Neural progenitor cell (in vitro differentiated cells): ENCODE measurements around the gene SLC16A2. TPM values are rescaled to one million over a fixed set of nuclear protein-coding genes. Genes with fewer than 3 reads are reported as not detected.
"Not testable (repeated sequence)": the region's sequence is repeated elsewhere in the genome, so short reads cannot be mapped to it uniquely, and the experiment has no call there.

ENCODE experiments used
- DNase-seq: peaks from one replicate; pipeline ENCODE4 v3.0.0-alpha.2; 2016; ENCODE audit warnings: low spot score
- H2AFZ ChIP-seq: fragments of 200-600 bp; sonication (generic); replicated peaks from 2 replicates; pipeline ENCODE4 v1.6.1; 2016; ENCODE audit warnings: antibody characterized with exemption
- H3F3A ChIP-seq: fragments of 200-600 bp; sonication (generic); 2 replicates; pipeline ENCODE4 v1.6.1; 2016; ENCODE audit warnings: antibody characterized with exemption, low read depth
- H3K27ac ChIP-seq: fragments of 200-600 bp; sonication (generic); 2 replicates; pipeline ENCODE4 v1.5.1; 2016; ENCODE audit warnings: mild to moderate bottlenecking
- H3K27me3 ChIP-seq: fragments of 200-600 bp; sonication (generic); 2 replicates; pipeline ENCODE4 v1.6.1; 2016; ENCODE audit warnings: mild to moderate bottlenecking, moderate library complexity
- H3K36me3 ChIP-seq: fragments of 200-600 bp; sonication (generic); 2 replicates; pipeline ENCODE4 v1.5.1; 2016
- H3K4me1 ChIP-seq: fragments of 200-600 bp; sonication (generic); 2 replicates; pipeline ENCODE4 v1.6.1; 2016; ENCODE audit warnings: mixed run types
- H3K4me2 ChIP-seq: fragments of 200-600 bp; sonication (generic); 2 replicates; pipeline ENCODE4 v1.6.1; 2016
- H3K4me3 ChIP-seq: fragments of 200-600 bp; sonication (generic); 2 replicates; pipeline ENCODE4 v1.5.1; 2016
- H3K79me2 ChIP-seq: fragments of 200-600 bp; sonication (generic); 2 replicates; pipeline ENCODE4 v1.6.1; 2016; ENCODE audit warnings: low read depth
- H3K9ac ChIP-seq: fragments of 200-600 bp; sonication (generic); 2 replicates; pipeline ENCODE4 v1.6.1; 2016
- H3K9me3 ChIP-seq: fragments of 200-600 bp; sonication (generic); 2 replicates; pipeline ENCODE4 v1.5.1; 2016; ENCODE audit warnings: low read depth
- H4K20me1 ChIP-seq: fragments of 200-600 bp; sonication (generic); 2 replicates; pipeline ENCODE4 v1.6.1; 2016; ENCODE audit warnings: low read depth
- H3K27ac Mint-ChIP-seq: 3 replicates; pipeline ENCODE4 v1.8.0; 2021; ENCODE audit warnings: mixed read lengths
- H3K27me3 Mint-ChIP-seq: 2 replicates; pipeline ENCODE4 v1.8.0; 2022; ENCODE audit warnings: low read depth, mild to moderate bottlenecking, inconsistent platforms, moderate library complexity, mixed read lengths; ENCODE audit not compliant: insufficient read depth
- H3K36me3 Mint-ChIP-seq: 3 replicates; pipeline ENCODE4 v1.8.0; 2021; ENCODE audit warnings: mixed read lengths
- H3K4me1 Mint-ChIP-seq: 3 replicates; pipeline ENCODE4 v1.8.0; 2021; ENCODE audit warnings: mixed read lengths
- H3K4me3 Mint-ChIP-seq: 3 replicates; pipeline ENCODE4 v1.8.0; 2021; ENCODE audit warnings: mild to moderate bottlenecking, moderate library complexity, mixed read lengths
- H3K9me3 Mint-ChIP-seq: 3 replicates; pipeline ENCODE4 v1.8.0; 2020; ENCODE audit warnings: mixed read lengths
- EZH2 ChIP-seq: fragments of 200-600 bp; sonication (generic); IDR thresholded peaks from 2 replicates; pipeline ENCODE4 v1.6.1; 2017; ENCODE audit warnings: antibody characterized with exemption, mild to moderate bottlenecking, moderate library complexity
- EZH2phosphoT487 ChIP-seq: fragments of 200-600 bp; sonication (generic); IDR thresholded peaks from 2 replicates; pipeline ENCODE4 v1.6.1; 2017; ENCODE audit warnings: antibody characterized with exemption
- total RNA-seq: library from RNA; depleted of rRNA; stranded (reverse); fragments of >200 nt; gene quantifications from 2 replicates; pipeline ENCODE4 v1.2.3, GENCODE V29; 2015; ENCODE audit warnings: low replicate concordance
- TF ChIP-seq, protein P1 (sequence below): fragments of 200-600 bp; sonication (generic); IDR thresholded peaks from 2 replicates; pipeline ENCODE4 v1.5.1; 2017; ENCODE audit warnings: antibody characterized with exemption, mild to moderate bottlenecking

SLC16A2 gene
- total RNA-seq, 1 donor from 2014 or later: 12.6 TPM

DNA sequence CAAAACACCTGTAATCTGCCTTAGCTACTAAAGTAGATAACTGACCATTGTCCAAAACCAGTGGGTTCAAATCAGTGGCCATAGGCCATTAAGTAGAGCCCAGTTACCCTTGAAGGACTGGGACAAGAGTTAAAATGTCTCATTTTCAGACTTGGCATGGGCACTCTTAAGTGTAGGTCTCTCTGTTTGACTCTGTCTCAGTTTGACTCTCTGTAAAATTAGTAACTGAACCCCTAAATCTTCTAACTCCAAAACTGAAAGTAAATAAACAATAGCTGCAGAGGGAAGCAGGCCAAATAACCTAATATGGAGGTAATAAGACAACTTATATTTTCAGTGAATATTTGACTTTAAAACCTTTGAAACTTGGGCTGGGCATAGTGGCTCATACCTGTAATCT, 89.1 kb downstream of the SLC16A2 start:
- Mint-ChIP-seq H3K36me3 (peaks cover 14% of the 10 kb centered on the region), H3K4me1 (peaks cover 11% of the 10 kb centered on the region), H3K4me3 (no peak overlapping the region), H3K27me3 (peaks cover 3% of the 10 kb centered on the region), H3K9me3 (peaks cover 8% of the 10 kb centered on the region), H3K27ac (no peak overlapping the region)
- Histone ChIP-seq H3K79me2 (no peaks in the 10 kb centered on the region), H3K27ac (no peak overlapping the region), H2AFZ (no peak overlapping the region), H3K4me1 (peaks cover 7% of the 10 kb centered on the region), H3K9ac (no peak overlapping the region), H3K9me3 (no peaks in the 10 kb centered on the region), H3F3A (peaks cover 2% of the 10 kb centered on the region), H3K36me3 (no peaks in the 10 kb centered on the region), H3K4me3 (no peak overlapping the region), H3K27me3 (no peaks in the 10 kb centered on the region), H3K4me2 (no peak overlapping the region), H4K20me1 (no peaks in the 10 kb centered on the region)
- TF ChIP-seq, protein P1, sequence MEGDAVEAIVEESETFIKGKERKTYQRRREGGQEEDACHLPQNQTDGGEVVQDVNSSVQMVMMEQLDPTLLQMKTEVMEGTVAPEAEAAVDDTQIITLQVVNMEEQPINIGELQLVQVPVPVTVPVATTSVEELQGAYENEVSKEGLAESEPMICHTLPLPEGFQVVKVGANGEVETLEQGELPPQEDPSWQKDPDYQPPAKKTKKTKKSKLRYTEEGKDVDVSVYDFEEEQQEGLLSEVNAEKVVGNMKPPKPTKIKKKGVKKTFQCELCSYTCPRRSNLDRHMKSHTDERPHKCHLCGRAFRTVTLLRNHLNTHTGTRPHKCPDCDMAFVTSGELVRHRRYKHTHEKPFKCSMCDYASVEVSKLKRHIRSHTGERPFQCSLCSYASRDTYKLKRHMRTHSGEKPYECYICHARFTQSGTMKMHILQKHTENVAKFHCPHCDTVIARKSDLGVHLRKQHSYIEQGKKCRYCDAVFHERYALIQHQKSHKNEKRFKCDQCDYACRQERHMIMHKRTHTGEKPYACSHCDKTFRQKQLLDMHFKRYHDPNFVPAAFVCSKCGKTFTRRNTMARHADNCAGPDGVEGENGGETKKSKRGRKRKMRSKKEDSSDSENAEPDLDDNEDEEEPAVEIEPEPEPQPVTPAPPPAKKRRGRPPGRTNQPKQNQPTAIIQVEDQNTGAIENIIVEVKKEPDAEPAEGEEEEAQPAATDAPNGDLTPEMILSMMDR: no peak
- TF ChIP-seq EZH2 (no peak), EZH2phosphoT487 (no peak)
- no peak for DNase-seq

DNA sequence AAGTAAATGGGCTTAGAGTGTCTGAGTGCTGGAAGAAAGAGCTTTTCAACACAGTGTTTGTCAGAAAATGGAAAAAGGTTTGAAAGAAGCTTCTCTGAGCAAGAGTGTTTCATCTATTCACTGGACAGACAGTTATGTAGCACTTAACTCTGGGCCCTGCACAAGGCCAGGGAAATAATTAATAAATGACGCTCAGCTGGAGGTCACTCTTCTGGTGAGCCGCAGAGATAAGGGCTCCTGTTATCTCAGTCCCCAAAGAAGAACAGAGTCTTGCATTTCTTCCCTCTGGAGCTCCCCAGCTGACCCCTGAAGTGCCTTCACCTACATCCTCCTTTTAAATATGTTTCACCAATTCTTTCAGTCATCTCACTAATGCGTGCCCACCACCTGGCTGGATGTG, 90.4 kb downstream of the SLC16A2 start:
- H3K4me1 Mint-ChIP-seq: peaks cover 5% of the 10 kb centered on the region
- Histone ChIP-seq H2AFZ (no peak overlapping the region), H3K36me3 (no peaks in the 10 kb centered on the region), H3K79me2 (no peaks in the 10 kb centered on the region), H3K4me3 (no peak overlapping the region), H3K4me2 (no peak overlapping the region), H3K4me1 (peaks cover 7% of the 10 kb centered on the region), H3K27me3 (no peaks in the 10 kb centered on the region), H3K27ac (no peak overlapping the region), H3F3A (no peaks in the 10 kb centered on the region), H3K9ac (no peak overlapping the region), H4K20me1 (no peaks in the 10 kb centered on the region), H3K9me3 (no peaks in the 10 kb centered on the region)
- H3K27me3 Mint-ChIP-seq: peaks cover 3% of the 10 kb centered on the region
- H3K36me3 Mint-ChIP-seq: peaks cover 17% of the 10 kb centered on the region
- H3K9me3 Mint-ChIP-seq: peaks cover 15% of the 10 kb centered on the region
- no peak overlapping the region for H3K4me3 Mint-ChIP-seq
- no peak for DNase-seq
- H3K27ac Mint-ChIP-seq: no peak overlapping the region
- TF ChIP-seq EZH2 (no peak), EZH2phosphoT487 (no peak)
- TF ChIP-seq, protein P1: no peak

DNA sequence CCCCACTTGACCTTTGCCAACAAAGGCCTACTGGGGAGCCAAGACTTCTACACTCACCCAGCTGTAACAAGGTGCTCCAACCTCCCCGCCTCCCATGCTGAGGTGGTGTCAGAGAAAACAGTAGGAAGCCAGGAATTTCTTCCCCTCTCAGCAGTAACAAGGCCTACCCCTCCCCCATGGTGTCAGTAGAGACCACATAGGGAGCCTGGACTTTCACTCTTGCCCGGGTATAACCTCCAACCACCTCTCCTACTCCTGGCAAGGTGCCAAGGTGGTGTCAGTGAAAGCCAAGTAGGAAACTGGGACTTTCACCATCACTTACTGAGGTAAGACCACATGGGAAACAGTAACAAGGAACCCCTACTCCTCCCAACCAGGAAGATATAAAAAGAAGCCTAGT, 93.1 kb downstream of the SLC16A2 start:
- TF ChIP-seq, protein P1: no peak
- TF ChIP-seq EZH2: no peak
- TF ChIP-seq EZH2phosphoT487: no peak
- Mint-ChIP-seq H3K4me1 (peaks cover 5% of the 10 kb centered on the region), H3K36me3 (peaks cover 17% of the 10 kb centered on the region), H3K27me3 (peaks cover 3% of the 10 kb centered on the region), H3K27ac (no peak overlapping the region), H3K9me3 (peaks cover 20% of the 10 kb centered on the region), H3K4me3 (no peak overlapping the region)
- Histone ChIP-seq H4K20me1 (no peaks in the 10 kb centered on the region), H3K27ac (no peak overlapping the region), H3K4me2 (no peak overlapping the region), H3K4me3 (no peak overlapping the region), H3F3A (no peaks in the 10 kb centered on the region), H3K4me1 (peaks cover 7% of the 10 kb centered on the region), H3K36me3 (no peaks in the 10 kb centered on the region), H2AFZ (no peak overlapping the region), H3K79me2 (no peaks in the 10 kb centered on the region), H3K27me3 (no peaks in the 10 kb centered on the region), H3K9me3 (no peaks in the 10 kb centered on the region), H3K9ac (no peak overlapping the region)
- no peak for DNase-seq

DNA sequence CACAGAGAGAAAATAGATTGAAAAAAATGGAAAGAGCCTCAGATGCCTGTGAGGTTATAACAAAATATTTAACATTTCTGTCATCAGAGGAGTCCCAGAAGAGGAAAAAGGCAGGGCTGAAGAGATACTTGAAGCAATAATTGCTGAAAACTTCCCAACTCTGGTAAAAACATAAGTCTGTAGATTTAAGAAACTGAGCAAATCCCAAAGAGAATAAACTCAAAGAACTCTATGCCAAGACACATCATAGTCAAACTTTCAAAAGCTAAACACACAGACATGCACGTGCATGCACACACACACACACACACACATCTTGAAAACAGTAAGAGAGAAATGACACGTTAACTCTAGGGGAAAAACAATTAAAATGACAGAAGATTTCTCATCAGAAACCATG, 94.1 kb downstream of the SLC16A2 start:
- Mint-ChIP-seq H3K27me3 (no peaks in the 10 kb centered on the region), H3K9me3 (peaks cover 20% of the 10 kb centered on the region), H3K4me1 (peaks cover 5% of the 10 kb centered on the region), H3K36me3 (peaks cover 17% of the 10 kb centered on the region), H3K27ac (no peak overlapping the region), H3K4me3 (no peak overlapping the region)
- Histone ChIP-seq H3K79me2 (no peaks in the 10 kb centered on the region), H3K36me3 (no peaks in the 10 kb centered on the region), H3K27me3 (no peaks in the 10 kb centered on the region), H4K20me1 (no peaks in the 10 kb centered on the region), H3K9me3 (no peaks in the 10 kb centered on the region), H2AFZ (no peak overlapping the region), H3K27ac (no peak overlapping the region), H3K4me3 (no peak overlapping the region), H3F3A (no peaks in the 10 kb centered on the region), H3K4me1 (peaks cover 7% of the 10 kb centered on the region), H3K4me2 (no peak overlapping the region), H3K9ac (no peak overlapping the region)
- no peak for DNase-seq
- TF ChIP-seq EZH2: no peak
- TF ChIP-seq, protein P1: no peak
- TF ChIP-seq EZH2phosphoT487: no peak

DNA sequence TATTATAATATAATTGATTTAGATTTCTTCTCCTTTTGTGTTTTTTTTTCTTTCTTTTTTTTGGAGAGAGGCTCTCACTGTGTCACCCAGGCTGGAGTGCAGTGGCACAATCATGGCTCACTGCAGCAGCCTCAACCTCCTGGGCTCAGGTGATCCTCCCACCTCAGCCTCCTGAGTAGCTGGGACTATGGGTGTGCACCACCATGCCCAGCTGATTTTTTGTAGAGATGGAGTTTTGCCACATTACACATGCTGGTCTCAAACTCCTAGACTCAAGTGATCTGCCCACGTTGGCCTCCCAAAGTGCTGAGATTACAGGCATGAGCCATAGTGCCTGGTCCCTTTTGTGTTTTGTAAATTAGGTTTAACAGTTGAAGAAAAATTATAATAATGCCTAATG, 94.7 kb downstream of the SLC16A2 start:
- H3K4me3 Mint-ChIP-seq: not testable (repeated sequence)

More for the DNA sequence above, 94.7 kb downstream of the SLC16A2 start:
- not testable (repeated sequence) for H3K27me3 Mint-ChIP-seq, DNase-seq, H3K9me3 ChIP-seq, H3K4me3 ChIP-seq, H3K79me2 ChIP-seq, H3K36me3 ChIP-seq, H2AFZ ChIP-seq, H3K9ac ChIP-seq, H3K27me3 ChIP-seq, H3K4me1 ChIP-seq, H3K4me1 Mint-ChIP-seq, H3F3A ChIP-seq, H3K27ac Mint-ChIP-seq, H3K27ac ChIP-seq, H4K20me1 ChIP-seq, H3K4me2 ChIP-seq
- H3K36me3 Mint-ChIP-seq: peaks cover 17% of the 10 kb centered on the region
- peaks cover 17% of the 10 kb centered on the region for H3K9me3 Mint-ChIP-seq
